Fibroblast of lung (primary cell): ENCODE data around the gene NSFL1C. TPM values are rescaled to one million over a fixed set of nuclear protein-coding genes. Genes with fewer than 3 reads are reported as not detected.

Experiments used
- DNase-seq, 2 donors: peaks; one replicate each; pipeline versions ENCODE4 v3.0.0 to v3.0.0-alpha.2; 2010; ENCODE audit warnings: low read depth in 2 of 2
- H2AFZ ChIP-seq: 2 replicates; pipeline ENCODE4 v1.5.1; 2012; ENCODE audit warnings: low read length, control low read depth, inconsistent platforms
- H3K27ac ChIP-seq: 2 replicates; pipeline ENCODE4 v1.5.1; 2011; ENCODE audit warnings: low read length, control low read depth; ENCODE audit not compliant: insufficient read depth
- H3K27me3 ChIP-seq: 2 replicates; pipeline ENCODE4 v1.5.1; 2011; ENCODE audit warnings: mild to moderate bottlenecking, low read length; ENCODE audit not compliant: control insufficient read depth, insufficient read depth
- H3K36me3 ChIP-seq: 2 replicates; pipeline ENCODE4 v1.5.1; 2011; ENCODE audit warnings: low read length; ENCODE audit not compliant: control insufficient read depth, insufficient read depth
- H3K4me1 ChIP-seq: 2 replicates; pipeline ENCODE4 v1.5.1; 2011; ENCODE audit warnings: low read length; ENCODE audit not compliant: control insufficient read depth, insufficient read depth; ENCODE audit errors: extremely low read depth
- H3K4me2 ChIP-seq: 2 replicates; pipeline ENCODE4 v1.5.1; 2011; ENCODE audit warnings: low read length, control low read depth; ENCODE audit not compliant: insufficient read depth; ENCODE audit errors: extremely low read depth
- H3K4me3 ChIP-seq, 4 experiments: fragments of 200-600 bp in 1 of 4; sonication (generic) in 1 of 4; replicated peaks in 1 of 4; 2 replicates each; pipeline ENCODE4 v1.5.1; 2011 to 2016; ENCODE audit warnings: low read length in 4 of 4, low read depth in 3 of 4, mild to moderate bottlenecking in 3 of 4, control low read depth in 2 of 4, inconsistent platforms in 1 of 4, mixed read lengths in 1 of 4; ENCODE audit not compliant: insufficient read depth in 1 of 4; ENCODE audit errors: control extremely low read depth in 1 of 4
- H3K79me2 ChIP-seq: 2 replicates; pipeline ENCODE4 v1.5.1; 2012; ENCODE audit warnings: mild to moderate bottlenecking, low read length, inconsistent platforms; ENCODE audit not compliant: control insufficient read depth, insufficient read depth
- H3K9ac ChIP-seq: 2 replicates; pipeline ENCODE4 v1.5.1; 2011; ENCODE audit warnings: mild to moderate bottlenecking, low read length, control low read depth; ENCODE audit not compliant: insufficient read depth
- H3K9me3 ChIP-seq: 2 replicates; pipeline ENCODE4 v1.5.1; 2012; ENCODE audit warnings: low read depth, low read length; ENCODE audit not compliant: control insufficient read depth, insufficient read depth
- H4K20me1 ChIP-seq: 2 replicates; pipeline ENCODE4 v1.5.1; 2011; ENCODE audit warnings: low read length; ENCODE audit not compliant: control insufficient read depth, insufficient read depth; ENCODE audit errors: extremely low read depth
- EZH2 ChIP-seq: IDR thresholded peaks from 2 replicates; pipeline ENCODE4 v1.5.1; 2012; ENCODE audit warnings: low read length, control low read depth, mild to moderate bottlenecking; ENCODE audit errors: missing control alignments
- polyA plus RNA-seq, 2 donors: library from polyadenylated mRNA; depleted of rRNA in 1 of 2; stranded (reverse) in 1 of 2; unstranded in 1 of 2; fragments of >200 nt; gene quantifications; 2 replicates each; pipeline ENCODE4 v1.2.1, GENCODE V29; 2011 to 2012; ENCODE audit warnings: missing spikeins in 1 of 2
- total RNA-seq: library from RNA; depleted of rRNA; stranded (reverse); fragments of >200 nt; gene quantifications from 2 replicates; pipeline ENCODE4 v1.2.1, GENCODE V29; 2014
- TF ChIP-seq, protein P1 (sequence below), 2 donors: IDR thresholded peaks in 1 of 2; conservative IDR thresholded peaks in 1 of 2; 1 replicate in 1 of 2; 2 replicates in 1 of 2; pipeline ENCODE4 v1.5.1; 2011 to 2012; ENCODE audit warnings: low read length in 2 of 2, control low read depth in 1 of 2, inconsistent platforms in 1 of 2, low read depth in 1 of 2, mild to moderate bottlenecking in 1 of 2

The NSFL1C gene
- total and polyA plus RNA-seq, 2 donors (not counting 1 experiment from before 2014, with no cell fraction given), result 17.8 to 24.3 TPM

DNA sequence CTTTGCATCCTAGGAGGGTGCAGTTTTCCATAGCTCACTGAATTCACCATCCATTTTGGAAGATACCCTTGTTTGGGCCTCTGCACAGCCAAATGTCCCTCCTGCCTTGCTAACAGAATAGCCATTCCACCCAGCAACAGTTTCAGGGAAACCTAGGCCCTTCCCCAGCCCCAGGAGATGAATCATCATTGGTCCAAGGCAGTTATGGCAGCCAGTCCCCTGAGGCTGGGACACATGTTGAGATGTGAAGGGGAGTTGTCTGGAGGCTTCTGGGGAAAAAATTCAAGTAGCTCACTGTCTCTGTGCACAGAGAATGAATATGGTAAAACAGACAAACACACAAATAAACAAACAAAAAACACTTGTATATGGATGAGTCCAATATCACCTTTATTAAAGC lies 41.9 kb upstream of the NSFL1C start:
- Histone ChIP-seq H3K9ac (no peak overlapping the region), H3K27me3 (no peaks in the 10 kb centered on the region), H4K20me1 (no peaks in the 10 kb centered on the region), H3K4me1 (no peaks in the 10 kb centered on the region), H3K27ac (no peak overlapping the region), H3K36me3 (no peaks in the 10 kb centered on the region), H3K4me3 (no peak overlapping the region), H3K4me2 (no peak overlapping the region), H2AFZ (no peak overlapping the region), H3K79me2 (no peaks in the 10 kb centered on the region), H3K9me3 (no peaks in the 10 kb centered on the region)
- TF ChIP-seq EZH2, result no peak
- TF ChIP-seq, protein P1, sequence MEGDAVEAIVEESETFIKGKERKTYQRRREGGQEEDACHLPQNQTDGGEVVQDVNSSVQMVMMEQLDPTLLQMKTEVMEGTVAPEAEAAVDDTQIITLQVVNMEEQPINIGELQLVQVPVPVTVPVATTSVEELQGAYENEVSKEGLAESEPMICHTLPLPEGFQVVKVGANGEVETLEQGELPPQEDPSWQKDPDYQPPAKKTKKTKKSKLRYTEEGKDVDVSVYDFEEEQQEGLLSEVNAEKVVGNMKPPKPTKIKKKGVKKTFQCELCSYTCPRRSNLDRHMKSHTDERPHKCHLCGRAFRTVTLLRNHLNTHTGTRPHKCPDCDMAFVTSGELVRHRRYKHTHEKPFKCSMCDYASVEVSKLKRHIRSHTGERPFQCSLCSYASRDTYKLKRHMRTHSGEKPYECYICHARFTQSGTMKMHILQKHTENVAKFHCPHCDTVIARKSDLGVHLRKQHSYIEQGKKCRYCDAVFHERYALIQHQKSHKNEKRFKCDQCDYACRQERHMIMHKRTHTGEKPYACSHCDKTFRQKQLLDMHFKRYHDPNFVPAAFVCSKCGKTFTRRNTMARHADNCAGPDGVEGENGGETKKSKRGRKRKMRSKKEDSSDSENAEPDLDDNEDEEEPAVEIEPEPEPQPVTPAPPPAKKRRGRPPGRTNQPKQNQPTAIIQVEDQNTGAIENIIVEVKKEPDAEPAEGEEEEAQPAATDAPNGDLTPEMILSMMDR (conservative IDR thresholded peaks at IDR 0.05 in 1 of 2, IDR thresholded peaks at IDR 0.05 in 1 of 2; ENCODE audit: low read depth in 1 of 2, low read length in 2 of 2), result no peak
- no peak for DNase-seq

GRCh38 chr20:1507276-1507675 lies 40.6 kb upstream of the NSFL1C start:
- H3K9me3 ChIP-seq, result no peaks in the 10 kb centered on the region
- no peak overlapping the region for H3K4me2 ChIP-seq
- no peaks in the 10 kb centered on the region for H3K27me3 ChIP-seq
- H3K4me3 ChIP-seq, result no peak overlapping the region
- no peaks in the 10 kb centered on the region for H4K20me1 ChIP-seq
- H3K9ac ChIP-seq, result no peak overlapping the region
- no peak for DNase-seq
- H3K79me2 ChIP-seq, result no peaks in the 10 kb centered on the region
- H3K36me3 ChIP-seq, result no peaks in the 10 kb centered on the region
- no peak overlapping the region for H2AFZ ChIP-seq
- TF ChIP-seq, protein P1 (conservative IDR thresholded peaks at IDR 0.05 in 1 of 2, IDR thresholded peaks at IDR 0.05 in 1 of 2; ENCODE audit: low read depth in 1 of 2, low read length in 2 of 2), result no peak
- no peak for TF ChIP-seq EZH2
- no peaks in the 10 kb centered on the region for H3K4me1 ChIP-seq
- no peak overlapping the region for H3K27ac ChIP-seq

DNA sequence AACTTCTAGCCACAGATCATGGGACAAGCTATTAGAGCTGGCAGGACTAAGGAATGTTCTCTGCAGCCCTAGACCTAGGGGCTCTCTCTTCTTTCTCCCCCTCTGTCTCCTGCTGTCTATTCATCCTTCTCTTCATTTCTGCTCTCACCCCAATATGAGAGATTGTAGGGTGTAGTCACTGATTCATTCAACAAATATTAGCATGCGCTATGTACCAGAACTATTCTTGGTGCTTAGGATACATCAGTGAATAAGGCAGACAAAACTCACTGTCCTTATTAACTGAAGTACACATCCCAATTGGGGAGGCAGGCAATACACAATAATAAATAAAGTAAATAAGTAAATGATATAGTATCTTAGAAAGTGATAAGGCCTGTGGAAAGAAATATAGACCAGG lies 39.2 kb upstream of the NSFL1C start:
- H3K9ac ChIP-seq, result no peak overlapping the region
- no peak overlapping the region for H3K4me3 ChIP-seq
- no peak overlapping the region for H3K27ac ChIP-seq
- H4K20me1 ChIP-seq, result no peaks in the 10 kb centered on the region
- no peak for DNase-seq
- no peaks in the 10 kb centered on the region for H3K9me3 ChIP-seq
- no peak for TF ChIP-seq EZH2
- TF ChIP-seq, protein P1 (conservative IDR thresholded peaks at IDR 0.05 in 1 of 2, IDR thresholded peaks at IDR 0.05 in 1 of 2; ENCODE audit: low read depth in 1 of 2, low read length in 2 of 2), result no peak
- peaks cover 2% of the 10 kb centered on the region for H3K27me3 ChIP-seq
- no peak overlapping the region for H2AFZ ChIP-seq
- no peaks in the 10 kb centered on the region for H3K36me3 ChIP-seq
- H3K4me1 ChIP-seq, result no peaks in the 10 kb centered on the region
- no peak overlapping the region for H3K4me2 ChIP-seq
- H3K79me2 ChIP-seq, result no peaks in the 10 kb centered on the region
